Neuron (in vitro differentiated cells): ENCODE data around the gene SMOC2.
"Not testable (repeated sequence)": the region's sequence is repeated elsewhere in the genome, so short reads cannot be mapped to it uniquely, and the experiment has no call there.

Source experiments
- H2AFZ ChIP-seq: one replicate; pipeline ENCODE4 v1.6.1; 2013; ENCODE audit warnings: low read depth, mild to moderate bottlenecking, inconsistent platforms, low read length, moderate library complexity
- H3K27me3 ChIP-seq: one replicate; pipeline ENCODE4 v1.6.1; 2013; ENCODE audit warnings: low read length; ENCODE audit not compliant: insufficient read depth
- H3K36me3 ChIP-seq: one replicate; pipeline ENCODE4 v1.6.1; 2013; ENCODE audit warnings: low read length; ENCODE audit not compliant: insufficient read depth
- H3K4me1 ChIP-seq: one replicate; pipeline ENCODE4 v1.6.1; 2013; ENCODE audit warnings: low read length; ENCODE audit not compliant: insufficient read depth
- H3K4me3 ChIP-seq: 2 replicates; pipeline ENCODE4 v1.5.1; 2013; ENCODE audit warnings: mild to moderate bottlenecking, low read length, moderate library complexity
- H3K9me3 ChIP-seq: one replicate; pipeline ENCODE4 v1.6.1; 2013; ENCODE audit warnings: low read length

The SMOC2 gene

GRCh38 chr6:168555618-168556273 lies 114.8 kb downstream of the SMOC2 start:
- no peak overlapping the region for H2AFZ ChIP-seq
- H3K9me3 ChIP-seq, result no peaks in the 10 kb centered on the region
- H3K4me1 ChIP-seq, result no peaks in the 10 kb centered on the region
- H3K27me3 ChIP-seq, result no peaks in the 10 kb centered on the region
- H3K36me3 ChIP-seq, result no peaks in the 10 kb centered on the region
- no peak overlapping the region for H3K4me3 ChIP-seq

- Histone ChIP-seq H3K36me3 (no peaks in the 10 kb centered on the region), H3K27me3 (no peaks in the 10 kb centered on the region), H3K4me1 (no peaks in the 10 kb centered on the region), H2AFZ (no peak overlapping the region), H3K4me3 (no peak overlapping the region), H3K9me3 (no peaks in the 10 kb centered on the region)
Measured at GRCh38 chr6:168557512-168557911, 116.5 kb downstream of the SMOC2 start.

- Histone ChIP-seq H3K36me3 (no peaks in the 10 kb centered on the region), H2AFZ (no peak overlapping the region), H3K4me3 (no peak overlapping the region), H3K4me1 (no peaks in the 10 kb centered on the region), H3K27me3 (no peaks in the 10 kb centered on the region), H3K9me3 (no peaks in the 10 kb centered on the region)
Measured at GRCh38 chr6:168558686-168559085, 117.7 kb downstream of the SMOC2 start.

GRCh38 chr6:168559574-168560098 lies 118.7 kb downstream of the SMOC2 start:
- H3K9me3 ChIP-seq, result no peaks in the 10 kb centered on the region
- no peaks in the 10 kb centered on the region for H3K4me1 ChIP-seq
- H3K36me3 ChIP-seq, result no peaks in the 10 kb centered on the region
- no peak overlapping the region for H2AFZ ChIP-seq
- H3K27me3 ChIP-seq, result no peaks in the 10 kb centered on the region
- no peak overlapping the region for H3K4me3 ChIP-seq

- no peaks in the 10 kb centered on the region for H3K4me1 ChIP-seq
- H3K9me3 ChIP-seq, result no peaks in the 10 kb centered on the region
- no peaks in the 10 kb centered on the region for H3K27me3 ChIP-seq
- no peak overlapping the region for H3K4me3 ChIP-seq
- H2AFZ ChIP-seq, result no peak overlapping the region
- no peaks in the 10 kb centered on the region for H3K36me3 ChIP-seq
Measured at GRCh38 chr6:168560126-168560525, 119.1 kb downstream of the SMOC2 start.

GRCh38 chr6:168562576-168563151 lies 121.7 kb downstream of the SMOC2 start:
- Histone ChIP-seq H3K4me3 (no peak overlapping the region), H3K36me3 (no peaks in the 10 kb centered on the region), H3K9me3 (no peaks in the 10 kb centered on the region), H2AFZ (no peak overlapping the region), H3K4me1 (no peaks in the 10 kb centered on the region), H3K27me3 (no peaks in the 10 kb centered on the region)

GRCh38 chr6:168563656-168564055 lies 122.7 kb downstream of the SMOC2 start:
- no peak overlapping the region for H3K4me3 ChIP-seq

GRCh38 chr6:168565112-168565511 lies 124.1 kb downstream of the SMOC2 start:
- no peak overlapping the region for H3K4me3 ChIP-seq
- H3K9me3 ChIP-seq, result no peaks in the 10 kb centered on the region
- H3K36me3 ChIP-seq, result no peaks in the 10 kb centered on the region
- H2AFZ ChIP-seq, result no peak overlapping the region
- no peaks in the 10 kb centered on the region for H3K27me3 ChIP-seq
- no peaks in the 10 kb centered on the region for H3K4me1 ChIP-seq

More at GRCh38 chr6:168563656-168564055, 122.7 kb downstream of the SMOC2 start:
- H3K4me1 ChIP-seq, result no peaks in the 10 kb centered on the region
- no peaks in the 10 kb centered on the region for H3K9me3 ChIP-seq
- no peak overlapping the region for H2AFZ ChIP-seq
- H3K36me3 ChIP-seq, result no peaks in the 10 kb centered on the region
- no peaks in the 10 kb centered on the region for H3K27me3 ChIP-seq

GRCh38 chr6:168570211-168570610 lies 129.2 kb downstream of the SMOC2 start:
- no peaks in the 10 kb centered on the region for H3K9me3 ChIP-seq
- no peaks in the 10 kb centered on the region for H3K4me1 ChIP-seq
- H2AFZ ChIP-seq, result no peak overlapping the region
- no peak overlapping the region for H3K4me3 ChIP-seq
- H3K27me3 ChIP-seq, result no peaks in the 10 kb centered on the region
- no peaks in the 10 kb centered on the region for H3K36me3 ChIP-seq

- H3K9me3 ChIP-seq, result no peaks in the 10 kb centered on the region
- no peaks in the 10 kb centered on the region for H3K4me1 ChIP-seq
- H2AFZ ChIP-seq, result no peak overlapping the region
- H3K4me3 ChIP-seq, result no peak overlapping the region
- no peaks in the 10 kb centered on the region for H3K36me3 ChIP-seq
- no peaks in the 10 kb centered on the region for H3K27me3 ChIP-seq
Measured at GRCh38 chr6:168571268-168571667, 130.3 kb downstream of the SMOC2 start.

- not testable (repeated sequence) for H3K36me3 ChIP-seq, H3K9me3 ChIP-seq, H3K27me3 ChIP-seq, H2AFZ ChIP-seq, H3K4me1 ChIP-seq, H3K4me3 ChIP-seq
Measured at GRCh38 chr6:168573276-168573835, 132.4 kb downstream of the SMOC2 start.

GRCh38 chr6:168574075-168574698 lies 133.2 kb downstream of the SMOC2 start:
- H3K4me1 ChIP-seq, result peaks cover 13% of the 10 kb centered on the region
- no peaks in the 10 kb centered on the region for H3K36me3 ChIP-seq
- H3K4me3 ChIP-seq, result no peak overlapping the region
- no peaks in the 10 kb centered on the region for H3K27me3 ChIP-seq
- H2AFZ ChIP-seq, result no peak overlapping the region
- peaks cover 3% of the 10 kb centered on the region for H3K9me3 ChIP-seq

- H3K4me1 ChIP-seq, result peaks cover 13% of the 10 kb centered on the region
- no peak overlapping the region for H2AFZ ChIP-seq
- H3K4me3 ChIP-seq, result no peak overlapping the region
- H3K27me3 ChIP-seq, result no peaks in the 10 kb centered on the region
- H3K36me3 ChIP-seq, result no peaks in the 10 kb centered on the region
- H3K9me3 ChIP-seq, result peaks cover 3% of the 10 kb centered on the region
Measured at GRCh38 chr6:168574699-168575195, 133.8 kb downstream of the SMOC2 start.
